ENCODE results near the gene IPO9.

The IPO9 gene

DNA sequence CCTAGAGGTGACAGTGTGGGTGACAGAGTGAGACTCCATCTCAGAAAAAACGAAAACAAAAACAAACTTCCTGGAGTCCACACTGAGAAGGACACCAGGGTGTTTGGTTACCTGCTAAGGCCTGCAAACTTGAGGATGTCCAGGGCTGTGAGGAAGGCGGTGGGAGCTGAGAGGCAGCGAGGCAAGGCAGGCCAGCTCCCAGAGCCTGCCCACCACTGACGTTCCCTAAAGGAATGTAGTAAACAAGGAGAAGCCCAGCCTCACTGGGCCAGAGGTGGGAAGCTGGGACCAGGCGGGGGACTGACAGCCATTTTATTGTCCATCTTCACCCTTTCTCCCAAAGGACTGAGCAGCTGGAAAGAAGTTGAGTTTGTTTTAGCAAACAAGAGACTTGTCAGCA, 83.9 kb downstream of the IPO9 start:
- no peak for DNase-seq

DNA sequence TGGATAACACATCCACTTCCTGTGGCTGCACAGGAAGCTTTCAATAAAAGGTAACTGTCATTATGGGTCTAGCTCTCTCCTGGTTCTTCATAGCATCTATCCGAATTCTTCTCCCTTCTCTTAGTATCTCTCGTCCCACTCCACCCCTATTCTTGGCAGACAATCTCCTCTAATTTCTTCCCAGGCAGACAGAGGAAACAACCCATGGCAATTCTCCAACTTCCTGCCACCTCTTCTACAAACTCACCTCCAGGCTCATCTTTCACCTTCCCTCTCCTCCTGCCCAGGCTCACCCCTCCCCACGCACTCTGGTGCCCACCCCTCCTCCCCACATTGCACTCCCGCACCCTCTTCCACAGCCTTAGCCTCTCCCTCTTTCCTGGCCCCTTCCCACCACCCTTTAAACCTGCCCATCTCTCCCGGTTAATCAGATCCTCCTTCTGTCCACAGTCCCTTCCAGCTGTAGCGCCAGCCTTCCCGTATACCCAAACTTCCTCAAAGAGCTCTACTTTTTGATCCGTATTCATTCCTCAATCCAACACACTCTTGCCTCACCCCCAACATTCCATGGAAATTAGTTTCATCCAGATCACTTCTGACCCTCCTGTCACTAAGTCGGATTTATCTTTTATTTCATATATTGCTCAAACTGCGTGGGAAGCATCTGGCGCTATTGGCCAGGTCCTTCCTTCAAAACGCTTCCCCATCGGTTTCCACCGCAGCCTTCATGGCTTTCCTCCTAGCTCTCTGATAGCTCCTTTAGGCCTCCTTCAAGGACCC, 85.7 kb downstream of the IPO9 start:
- DNase-seq: no peak

DNA sequence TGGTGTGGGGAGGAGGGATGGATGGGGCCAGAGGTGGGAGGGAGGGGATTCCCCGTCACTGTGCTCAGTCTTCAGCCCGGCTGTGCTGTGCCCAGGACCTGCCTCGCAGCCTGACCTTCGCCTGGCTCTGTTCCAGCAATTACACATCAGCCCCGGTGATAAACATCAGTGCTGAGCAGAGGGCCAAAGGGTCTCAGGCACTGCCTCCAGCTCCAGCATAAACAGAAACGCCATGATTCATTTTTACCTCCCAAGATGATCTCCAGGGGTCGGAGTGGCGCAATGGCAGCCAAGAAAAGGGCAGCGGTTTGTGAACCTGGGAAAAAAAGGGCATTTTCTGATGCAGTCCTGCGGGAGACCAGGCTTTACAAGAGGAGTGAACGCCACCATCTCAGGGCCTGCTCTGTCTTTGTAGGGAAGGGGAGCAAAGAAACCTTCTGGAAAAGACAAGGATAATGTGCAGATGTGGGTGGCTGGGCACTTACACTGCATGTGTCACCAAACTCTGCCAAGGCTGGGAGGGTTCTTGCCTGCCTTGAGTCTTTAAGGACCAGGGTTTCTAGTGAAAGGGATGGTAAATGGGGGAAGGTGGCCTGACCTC, 87.8 kb downstream of the IPO9 start:
- DNase-seq: no peak

DNA sequence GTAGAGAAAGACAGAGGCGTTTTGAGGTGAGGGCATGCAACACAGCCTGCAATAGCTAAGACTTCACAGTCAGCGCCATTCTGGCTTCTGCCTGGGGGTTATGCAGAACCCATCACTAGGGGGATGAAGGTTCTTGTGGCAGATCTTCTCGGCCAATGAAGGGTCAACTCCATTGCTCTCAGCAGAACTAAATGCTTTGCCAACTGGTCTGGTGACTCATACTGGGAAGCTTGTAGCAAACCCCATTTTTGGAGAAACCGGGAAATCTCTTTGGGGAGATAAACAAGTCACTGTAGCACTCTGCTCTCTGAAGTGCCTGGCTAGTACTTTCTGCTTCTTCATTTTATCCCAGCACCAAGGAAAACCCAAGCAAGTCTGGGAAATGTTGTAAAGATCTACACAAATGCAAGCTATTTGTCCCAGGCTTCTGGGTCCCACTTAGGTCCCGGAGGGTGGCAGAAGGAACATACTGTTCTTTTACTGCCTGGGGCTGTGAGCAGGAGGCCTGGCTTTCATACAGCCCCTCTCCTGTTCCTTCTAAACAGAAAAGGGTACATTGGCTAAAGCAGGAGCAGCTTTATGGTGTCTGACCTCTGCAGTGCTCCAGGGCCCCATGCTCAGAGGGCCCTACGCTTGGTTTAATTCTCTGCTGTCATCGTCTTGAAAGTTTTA, 88.5 kb downstream of the IPO9 start:
- DNase-seq: no peak

DNA sequence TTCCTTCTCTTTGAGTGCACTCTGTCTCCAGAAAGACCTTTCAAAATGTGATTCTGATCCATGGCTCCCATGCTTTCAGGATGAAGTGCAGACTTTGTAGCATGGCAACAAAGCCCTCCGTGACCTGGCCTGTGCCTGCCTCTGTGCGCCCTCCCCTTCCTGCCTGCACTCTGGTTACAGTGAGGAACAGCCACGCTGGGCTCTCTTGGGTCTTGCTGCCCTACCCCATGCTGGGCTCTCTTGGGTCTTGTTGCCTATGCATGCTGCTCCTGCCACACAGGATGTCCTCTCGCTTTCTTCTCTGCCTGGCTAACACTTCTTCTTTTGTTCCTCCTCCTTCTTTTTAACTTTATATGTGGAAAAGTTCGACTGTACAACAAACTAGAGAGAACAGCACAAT, 89.4 kb downstream of the IPO9 start:
- no peak for DNase-seq

DNA sequence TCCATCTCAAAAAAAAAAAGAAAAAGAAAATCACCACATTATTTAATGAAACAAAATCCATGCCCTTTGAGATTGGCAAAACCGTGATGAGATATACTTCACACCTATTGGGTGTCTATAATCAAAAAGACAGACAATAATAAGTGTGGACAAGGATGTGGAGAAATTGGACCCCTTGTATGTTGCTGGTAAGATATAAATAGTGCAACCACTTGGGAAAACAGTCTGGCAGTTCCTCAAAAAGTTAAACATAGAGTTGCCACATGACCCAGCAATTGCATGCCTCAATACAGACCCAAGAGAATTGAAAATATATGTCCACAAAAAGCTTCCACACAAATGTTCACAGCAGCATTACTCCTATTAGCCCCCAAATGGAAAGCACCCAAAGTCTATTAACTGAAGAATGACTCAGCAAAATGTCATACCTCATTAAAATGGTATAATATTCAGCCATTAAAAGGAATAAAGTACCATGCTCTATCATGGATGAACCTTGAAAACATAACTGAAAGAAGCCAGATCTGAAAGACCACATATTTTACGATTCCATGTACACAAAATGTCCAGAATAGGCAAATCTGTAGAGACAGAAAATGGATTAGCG, 93.1 kb downstream of the IPO9 start:
- DNase-seq: no peak

DNA sequence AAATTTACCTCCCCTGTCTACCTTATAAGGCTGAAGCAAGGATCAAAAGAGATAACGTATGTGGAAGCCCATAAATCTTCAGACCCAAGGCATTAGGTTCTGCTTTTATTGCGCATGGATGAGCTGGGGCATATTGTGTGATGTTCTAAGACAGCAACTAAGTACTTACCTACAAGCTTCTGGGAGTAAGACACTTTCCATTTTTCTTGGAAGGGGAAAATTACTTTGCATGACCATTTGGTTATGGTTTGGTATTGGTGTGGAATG, 96.3 kb downstream of the IPO9 start:
- no peak for DNase-seq

DNA sequence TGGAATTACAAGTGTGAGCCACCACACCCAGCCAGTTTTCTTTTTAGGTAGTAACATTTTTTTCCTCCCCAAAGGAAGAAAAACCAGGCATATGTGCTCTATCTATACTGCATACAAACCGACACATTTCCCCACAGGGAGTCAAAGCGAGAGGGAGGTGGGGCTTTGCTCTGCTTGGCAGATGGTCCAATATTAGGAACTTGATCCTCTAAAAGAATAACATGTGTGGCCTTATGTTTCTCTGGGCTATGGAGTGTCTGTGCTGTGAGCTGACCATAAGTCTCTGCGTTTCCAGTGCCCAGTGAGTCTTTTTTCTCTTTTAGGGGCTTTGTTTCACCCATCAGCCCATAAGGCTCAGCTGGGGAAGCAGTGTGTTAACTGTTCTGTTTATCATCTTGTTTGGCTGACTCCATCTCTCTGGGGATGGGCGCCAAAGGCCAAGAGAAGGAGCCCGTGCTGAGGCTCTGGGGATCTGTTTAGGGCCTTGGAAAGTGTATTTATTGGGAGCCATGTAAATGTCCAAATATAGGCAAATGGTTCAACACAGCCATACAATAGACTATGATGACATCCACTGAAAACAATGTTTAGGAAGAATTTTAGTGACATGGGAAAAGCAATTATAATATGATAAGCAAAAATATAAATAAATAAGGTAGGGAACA, 97.2 kb downstream of the IPO9 start:
- no peak for DNase-seq

DNA sequence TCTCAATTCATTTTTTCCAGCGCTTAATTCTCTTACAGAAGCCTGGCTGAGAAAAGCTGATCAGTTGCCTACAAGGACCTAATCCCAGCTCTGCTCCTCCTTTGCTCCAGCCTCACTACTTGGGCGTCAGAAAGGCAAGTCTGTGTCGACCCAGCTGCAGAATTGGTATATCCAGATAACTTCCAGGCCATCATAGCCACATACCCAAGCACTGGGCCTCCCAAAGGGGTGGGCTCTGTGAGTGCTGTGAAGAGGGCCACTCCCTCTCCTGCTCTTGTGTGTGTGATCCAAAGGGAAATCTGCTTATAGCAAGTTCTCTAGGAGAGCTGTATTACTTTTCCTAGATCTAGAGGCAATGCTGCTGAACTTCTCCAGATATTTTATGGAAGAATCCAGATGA, 99.3 kb downstream of the IPO9 start:
- DNase-seq: no peak

DNA sequence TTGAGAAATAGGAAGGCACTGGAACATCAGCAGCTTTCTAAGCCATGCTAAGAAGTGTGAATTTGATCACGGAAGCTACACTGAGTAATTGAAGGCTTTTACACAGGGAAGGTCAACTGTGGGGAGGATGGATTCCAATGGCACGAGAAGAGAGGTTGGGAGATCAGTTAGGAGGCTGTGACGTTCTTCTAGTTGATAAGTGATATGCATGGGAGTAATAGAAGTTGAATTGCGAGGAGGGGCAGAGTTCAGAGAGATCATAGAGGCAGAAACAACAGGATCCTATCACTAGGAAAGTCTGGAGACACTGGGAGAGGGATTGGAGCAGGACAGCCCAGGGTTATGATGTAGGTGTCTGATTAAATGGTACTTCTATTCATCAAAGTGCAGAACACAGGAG, 101.2 kb downstream of the IPO9 start:
- no peak for DNase-seq

DNA sequence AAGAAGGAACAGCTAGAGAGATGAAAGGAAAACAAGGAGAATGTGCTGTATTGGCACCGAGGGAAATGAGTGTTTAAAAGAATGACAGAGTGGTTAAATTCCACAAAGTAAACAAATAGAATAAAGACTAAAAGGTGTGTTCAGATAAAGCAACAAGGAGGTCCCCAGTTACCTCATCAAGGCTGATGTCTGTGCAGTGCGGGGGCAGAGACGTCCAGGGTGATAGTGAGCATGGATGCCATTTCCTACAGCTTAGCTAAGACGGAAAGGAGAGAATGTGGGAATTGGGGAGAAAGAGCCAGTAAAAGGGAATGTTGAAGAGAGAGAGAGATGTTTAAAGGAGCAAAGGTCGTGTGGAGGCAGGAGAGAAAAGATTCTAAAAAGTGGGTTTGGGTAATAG, 101.8 kb downstream of the IPO9 start:
- DNase-seq: no peak
